OCI-LY1 (cell line): ENCODE results near the gene HEXD.

Experiments used
- CTCF ChIP-seq: fragments of 200-600 bp; sonication (generic), shearing (Covaris generic); IDR thresholded peaks from 2 replicates; pipeline ENCODE4 v1.5.1; 2017; ENCODE audit warnings: mild to moderate bottlenecking, antibody characterized with exemption, low read length, moderate library complexity, mixed read lengths
- EZH2 ChIP-seq: fragments of 200-600 bp; sonication (generic), shearing (Covaris generic); IDR thresholded peaks from 2 replicates; pipeline ENCODE4 v1.8.0; 2017; ENCODE audit warnings: borderline replicate concordance, mixed run types, mild to moderate bottlenecking, antibody characterized with exemption, low read length, moderate library complexity, mixed read lengths

- TF ChIP-seq EZH2 (no peak), CTCF (no peak)
These were observed 45.9 kb downstream of the HEXD start for GRCh38 chr17:82463925-82464566.
